GM21515 (cell line): ENCODE results near the gene C20orf173.
"Not testable (repeated sequence)": the region's sequence is repeated elsewhere in the genome, so short reads cannot be mapped to it uniquely, and the experiment has no call there.

ENCODE experiments used
- ATAC-seq: cut with Tn5 transposase; IDR thresholded peaks from one replicate; pipeline ENCODE4 v1.9.1; 2021; ENCODE audit not compliant: unreplicated experiment

The C20orf173 gene

DNA sequence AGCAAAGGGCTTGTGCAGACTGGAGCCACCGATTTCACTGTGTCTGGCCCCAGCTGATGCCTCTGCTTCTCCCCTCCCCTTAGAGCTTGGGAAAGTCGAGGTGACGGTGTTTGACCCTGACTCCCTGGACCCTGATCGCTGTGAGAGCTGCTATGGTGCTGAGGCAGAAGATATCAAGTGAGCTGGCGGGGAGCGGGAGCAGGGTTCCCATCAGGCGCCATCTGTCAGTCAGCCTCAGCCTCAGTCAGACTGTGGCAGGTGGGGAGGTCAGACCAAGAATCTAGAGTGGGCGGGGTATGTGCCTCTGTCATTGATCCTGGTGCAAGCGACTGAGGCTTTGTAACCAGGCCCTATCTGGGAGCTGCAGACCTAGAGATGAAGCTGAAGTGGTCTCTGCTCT is 17.9 kb upstream of the C20orf173 start:
- ATAC-seq = no peak

DNA sequence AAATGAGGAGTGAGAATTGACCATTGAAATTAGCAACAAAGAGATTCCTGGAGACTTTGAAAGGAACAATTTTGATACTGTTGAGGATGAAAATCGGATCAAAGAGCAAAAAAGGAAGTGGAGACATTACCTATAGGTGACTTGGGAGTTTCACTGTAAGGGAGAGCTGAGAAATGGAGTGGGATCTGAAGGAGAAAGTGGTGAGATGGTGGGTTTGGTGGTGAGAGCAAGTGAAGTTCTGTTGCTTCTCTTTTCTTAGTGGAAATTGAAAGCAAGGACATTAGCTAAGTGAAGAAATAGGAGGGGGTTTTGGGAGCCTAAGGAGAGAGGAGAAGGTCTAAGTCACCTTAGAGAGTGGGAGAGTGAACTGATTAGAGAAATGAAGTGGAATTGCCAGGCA is 16.7 kb upstream of the C20orf173 start:
- ATAC-seq = no peak

DNA sequence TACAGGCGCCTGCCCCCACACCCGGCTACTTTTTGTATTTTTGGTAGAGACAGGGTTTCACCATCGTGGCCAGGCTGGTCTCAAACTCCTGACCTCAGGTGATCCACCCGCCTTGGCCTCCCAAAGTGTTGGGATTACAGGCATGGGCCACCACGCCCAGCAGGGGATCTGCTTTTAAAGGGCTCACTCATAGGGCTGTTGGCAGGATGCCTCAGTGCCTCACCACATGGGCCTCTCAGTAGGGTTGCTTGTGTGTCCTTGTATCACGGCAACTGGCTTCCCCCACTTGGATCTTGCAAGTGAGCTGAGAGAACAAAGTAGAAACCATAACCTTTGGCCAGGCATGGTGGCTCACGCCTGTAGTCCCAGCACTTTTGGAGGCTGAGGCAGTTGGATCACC is 15.5 kb upstream of the C20orf173 start:
- ATAC-seq = not testable (repeated sequence)

DNA sequence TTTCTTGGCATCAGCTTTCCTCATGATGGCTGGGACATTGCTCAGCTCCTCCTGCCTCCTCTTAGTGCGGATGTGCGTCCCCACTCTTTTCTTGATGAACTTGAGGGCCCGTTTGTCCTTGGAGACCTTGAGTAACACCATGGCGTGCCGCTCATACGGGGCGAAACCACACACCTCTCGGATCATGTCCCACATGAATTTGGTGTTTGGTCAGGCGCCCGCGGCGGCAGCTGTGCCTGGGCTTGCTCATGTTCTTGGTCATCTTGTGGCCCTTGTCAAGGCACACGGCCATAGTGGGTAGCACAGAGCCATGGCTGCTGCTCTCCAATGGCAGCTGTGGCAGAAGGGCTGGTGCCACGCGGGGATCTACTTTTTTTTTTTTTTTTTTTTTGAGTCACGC is 15.0 kb upstream of the C20orf173 start:
- no peak for ATAC-seq

DNA sequence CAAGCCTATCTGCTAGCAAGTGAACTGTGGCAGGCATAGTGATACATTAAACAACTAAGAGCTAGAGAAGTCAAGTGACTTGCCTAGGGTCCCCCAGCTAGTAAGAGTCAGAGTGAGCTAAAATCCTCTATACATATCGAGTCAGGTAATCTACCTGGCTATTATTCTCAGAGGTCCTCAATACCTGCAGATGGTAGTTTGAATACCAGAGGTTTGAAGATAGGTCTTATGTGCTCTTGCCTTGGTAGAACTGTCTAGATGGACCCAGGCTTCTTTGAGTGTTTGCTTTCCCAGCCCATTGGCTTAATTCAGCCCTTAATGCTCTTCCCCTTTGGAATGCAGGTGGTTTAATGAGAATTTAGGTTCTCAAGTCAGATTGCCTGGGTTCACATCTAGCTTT is 13.5 kb upstream of the C20orf173 start:
- ATAC-seq = no peak

DNA sequence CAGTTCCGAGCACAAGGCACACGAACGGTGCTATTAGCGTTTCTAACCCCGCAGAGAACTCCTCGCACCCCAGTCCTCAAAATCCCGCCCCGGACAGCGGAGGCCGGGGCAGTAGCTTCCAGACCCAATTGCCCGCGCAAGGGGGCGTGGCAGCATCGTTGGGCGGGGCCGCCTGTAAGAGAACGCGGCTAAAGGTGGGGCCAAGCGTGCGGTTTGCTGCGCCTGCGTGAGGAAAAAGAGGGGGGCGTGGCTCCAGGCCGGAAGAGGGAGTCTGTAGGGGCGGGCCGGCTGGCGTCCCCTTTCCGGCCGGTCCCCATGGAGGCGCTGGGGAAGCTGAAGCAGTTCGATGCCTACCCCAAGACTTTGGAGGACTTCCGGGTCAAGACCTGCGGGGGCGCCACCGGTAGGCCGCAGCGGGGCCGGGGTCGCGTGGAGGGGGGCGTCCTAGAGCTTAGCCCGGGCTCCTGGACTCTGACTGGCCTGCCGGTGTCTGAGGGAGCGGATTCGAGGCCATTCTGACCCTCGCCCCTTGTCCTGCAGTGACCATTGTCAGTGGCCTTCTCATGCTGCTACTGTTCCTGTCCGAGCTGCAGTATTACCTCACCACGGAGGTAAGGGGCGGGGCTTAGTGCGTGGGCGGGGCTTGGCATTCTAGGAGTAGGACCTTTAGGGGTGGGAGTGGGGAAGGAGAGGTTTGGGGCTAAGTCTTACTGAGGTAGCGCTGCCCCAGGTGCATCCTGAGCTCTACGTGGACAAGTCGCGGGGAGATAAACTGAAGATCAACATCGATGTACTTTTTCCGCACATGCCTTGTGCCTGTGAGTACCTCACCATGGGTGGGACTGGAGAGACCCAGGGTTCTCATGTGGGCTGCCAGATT is 12.6 kb upstream of the C20orf173 start, which contains the start of gene ERGIC3:
TSS of gene ERGIC3 (plus strand) at position 296 of the 880 bp plus-strand sequence. CDS start at position 316, 20 bp downstream.
- ATAC-seq = peak; percentile 84

DNA sequence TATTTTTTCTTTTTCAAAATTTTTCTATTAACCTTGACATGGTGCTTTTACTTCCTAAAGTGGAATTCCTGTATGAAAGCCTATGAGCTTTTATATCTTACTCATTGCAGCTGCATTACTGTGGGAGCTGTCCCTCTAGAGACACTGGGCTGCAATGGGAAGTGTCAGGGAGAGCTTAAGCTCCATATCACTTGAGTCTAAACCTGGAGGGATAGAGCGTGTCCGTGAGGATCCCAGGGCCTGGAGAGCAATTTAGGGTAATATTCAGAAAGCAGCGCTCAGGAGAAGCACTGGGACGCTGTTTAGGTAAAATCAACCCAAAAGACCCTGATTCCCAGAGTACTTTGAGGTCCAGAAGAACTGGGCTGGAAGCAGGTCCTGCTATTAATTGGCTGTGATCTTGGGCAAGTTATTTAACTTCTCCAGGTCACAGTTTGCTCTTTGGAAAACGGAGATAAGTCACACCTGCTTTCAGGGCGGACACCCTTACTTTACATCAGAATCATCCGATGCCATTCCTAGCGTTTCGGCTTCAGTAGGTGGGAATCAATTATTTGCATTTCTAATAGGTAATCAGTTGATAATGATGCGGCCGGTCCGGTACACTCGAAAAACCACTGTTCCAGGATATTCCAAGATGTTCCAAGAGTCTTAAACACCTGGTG is 11.8 kb upstream of the C20orf173 start:
- no peak for ATAC-seq

DNA sequence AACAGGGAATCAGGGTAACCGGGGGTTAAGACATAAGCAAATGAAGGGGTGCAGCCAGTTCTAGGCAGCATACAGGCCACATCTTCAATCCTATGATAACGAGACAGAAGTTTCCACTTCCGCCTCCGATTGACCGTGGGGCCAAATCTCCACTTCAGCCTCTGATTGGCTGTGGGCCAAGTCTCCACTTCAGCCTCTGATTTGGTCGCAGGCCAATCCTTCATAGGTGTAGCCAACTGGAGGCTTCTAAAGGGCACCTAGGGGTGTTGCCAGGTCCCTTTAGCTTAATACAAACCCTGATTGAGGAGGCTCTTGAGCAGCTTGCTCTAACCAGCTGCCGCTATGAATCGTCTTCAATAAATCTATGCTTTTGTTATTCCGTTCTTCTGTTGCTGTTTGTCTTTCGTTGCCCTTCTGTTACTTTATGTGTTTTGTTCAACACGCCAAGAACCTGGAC is 10.3 kb upstream of the C20orf173 start:
- ATAC-seq = no peak

DNA sequence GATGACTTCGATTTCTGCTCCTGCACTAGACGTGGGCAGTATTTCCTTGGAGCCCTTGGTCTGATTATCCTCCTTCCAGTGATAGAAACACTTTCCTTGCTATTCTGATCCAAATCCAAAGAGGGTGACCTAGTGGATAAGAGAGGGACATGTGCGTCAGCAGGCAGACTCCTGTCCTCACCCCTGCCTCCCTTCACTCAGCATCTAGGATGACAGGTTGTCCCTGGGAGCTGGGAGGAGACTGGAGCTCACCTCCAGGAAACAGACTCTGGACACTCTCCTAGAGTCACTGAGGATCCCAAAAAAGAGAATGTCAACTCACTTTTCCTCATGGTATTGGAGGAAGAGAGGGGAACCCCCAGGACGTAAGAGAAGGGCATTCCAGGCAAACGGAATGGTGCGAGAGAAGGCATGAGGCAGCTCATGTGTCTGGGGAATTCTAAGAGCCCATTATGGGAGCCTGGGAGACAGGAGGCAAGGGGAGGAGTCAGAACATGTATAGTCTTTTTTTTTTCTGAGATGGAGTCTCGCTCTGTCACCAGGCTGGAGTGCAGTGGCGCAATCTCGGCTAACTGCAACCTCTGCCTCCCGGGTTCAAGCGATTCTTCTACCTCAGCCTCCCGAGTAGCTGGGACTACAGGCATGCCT is 2.2 kb downstream of the C20orf173 start:
- no peak for ATAC-seq

DNA sequence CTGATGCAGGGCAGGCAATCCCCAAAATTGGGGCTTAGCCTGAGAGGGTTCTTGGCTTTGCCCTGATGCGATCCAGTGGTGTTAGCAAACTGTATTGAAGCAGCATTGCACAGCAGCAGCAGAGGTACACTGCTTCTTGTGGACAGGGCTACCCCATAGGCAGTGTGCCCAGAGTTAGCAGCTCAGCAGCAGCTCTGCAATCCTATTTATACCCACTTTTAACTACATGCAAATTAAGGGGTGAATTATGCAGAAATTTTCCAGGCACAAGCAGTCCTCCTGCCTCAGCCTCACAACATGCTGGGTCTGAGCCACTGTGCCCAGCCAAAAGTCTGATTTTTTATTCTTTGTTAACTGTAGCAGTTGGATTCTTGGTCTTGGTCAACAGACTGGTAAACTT is 3.8 kb downstream of the C20orf173 start:
- ATAC-seq = no peak

DNA sequence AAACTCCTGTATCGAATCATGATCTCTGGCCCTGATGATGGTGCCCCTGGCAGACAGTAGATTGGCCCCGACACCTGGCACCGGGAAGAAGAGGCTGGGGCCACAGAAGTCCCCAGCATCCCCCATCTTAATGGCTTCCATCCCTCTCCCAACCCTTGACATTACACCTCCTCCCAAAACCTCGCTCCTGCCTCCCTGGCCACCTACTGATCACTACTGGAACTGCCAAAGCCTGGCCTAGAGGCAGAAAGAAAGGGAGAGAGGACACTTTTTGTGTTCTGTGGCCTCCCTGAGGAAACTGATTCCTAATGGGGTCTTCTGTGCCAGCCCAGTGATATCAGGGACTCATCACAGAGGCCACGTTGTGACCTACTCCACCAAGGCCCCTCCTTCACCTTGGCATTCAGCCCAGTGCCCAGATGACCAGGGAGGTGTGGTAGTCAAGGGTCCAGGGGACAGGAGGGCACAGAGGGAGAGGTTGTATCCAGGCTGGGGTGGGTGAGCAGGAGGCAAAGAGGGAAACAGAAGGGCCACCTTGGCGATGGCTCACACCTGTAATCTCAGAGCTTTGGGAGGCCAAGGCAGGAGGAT is 6.1 kb downstream of the C20orf173 start:
- no peak for ATAC-seq

DNA sequence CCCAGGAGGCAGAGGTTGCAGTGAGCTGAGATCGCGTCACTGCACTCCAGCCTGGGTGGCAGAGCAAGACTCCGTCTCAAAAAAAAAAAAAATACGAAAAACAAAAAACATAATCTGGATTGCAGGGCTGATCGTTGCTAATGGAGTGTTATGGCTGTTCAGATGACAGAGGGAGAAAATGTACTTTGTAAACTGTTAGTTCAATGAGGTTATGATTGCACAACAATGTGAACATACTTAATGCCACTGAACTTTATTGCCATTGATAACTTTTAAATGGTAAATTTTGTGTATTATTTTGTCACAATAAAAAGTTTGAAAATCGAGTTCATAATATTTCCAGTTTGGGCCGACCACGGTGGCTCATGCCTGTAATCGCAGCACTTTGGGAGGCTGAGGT is 10.5 kb downstream of the C20orf173 start:
- ATAC-seq = no peak

DNA sequence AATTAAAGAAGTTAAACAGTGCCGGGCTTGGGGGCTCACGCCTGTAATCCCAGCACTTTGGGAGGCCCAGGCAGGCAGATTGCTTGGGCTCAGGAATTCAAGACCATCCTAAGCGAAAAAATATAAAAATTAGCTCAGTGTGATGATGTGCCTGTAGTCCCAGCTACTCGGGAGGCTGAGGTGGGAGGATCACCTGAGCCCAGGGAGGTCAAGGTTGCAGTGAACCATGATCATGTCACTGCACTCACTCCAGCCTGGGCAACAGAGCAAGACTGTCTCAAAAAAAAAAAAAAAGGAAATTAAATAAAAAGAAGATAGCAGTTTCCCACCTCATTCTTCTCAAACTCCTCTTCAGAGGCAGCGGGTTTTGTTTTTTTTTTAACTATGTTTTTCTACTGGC is 11.7 kb downstream of the C20orf173 start:
- not testable (repeated sequence) for ATAC-seq

DNA sequence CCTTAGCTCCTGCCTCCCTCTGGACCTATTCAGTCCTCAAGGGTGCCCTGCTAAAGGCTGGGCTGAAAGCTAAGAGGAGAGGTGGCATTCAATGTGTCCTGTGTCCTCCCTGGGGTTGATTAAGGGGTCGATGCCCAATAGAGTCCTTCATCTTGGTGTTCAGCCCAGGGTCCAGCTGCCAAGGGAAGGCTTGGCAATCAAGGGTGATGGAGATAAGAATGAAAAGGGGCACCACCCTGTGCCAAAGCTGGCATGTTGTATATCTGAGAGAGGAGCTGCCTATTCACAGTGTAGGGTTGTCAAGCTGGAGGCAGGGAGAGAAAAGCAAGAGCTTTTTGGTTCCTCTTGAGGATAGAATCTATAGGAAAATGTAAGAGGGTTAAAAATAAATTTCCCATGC is 12.3 kb downstream of the C20orf173 start:
- ATAC-seq = no peak

DNA sequence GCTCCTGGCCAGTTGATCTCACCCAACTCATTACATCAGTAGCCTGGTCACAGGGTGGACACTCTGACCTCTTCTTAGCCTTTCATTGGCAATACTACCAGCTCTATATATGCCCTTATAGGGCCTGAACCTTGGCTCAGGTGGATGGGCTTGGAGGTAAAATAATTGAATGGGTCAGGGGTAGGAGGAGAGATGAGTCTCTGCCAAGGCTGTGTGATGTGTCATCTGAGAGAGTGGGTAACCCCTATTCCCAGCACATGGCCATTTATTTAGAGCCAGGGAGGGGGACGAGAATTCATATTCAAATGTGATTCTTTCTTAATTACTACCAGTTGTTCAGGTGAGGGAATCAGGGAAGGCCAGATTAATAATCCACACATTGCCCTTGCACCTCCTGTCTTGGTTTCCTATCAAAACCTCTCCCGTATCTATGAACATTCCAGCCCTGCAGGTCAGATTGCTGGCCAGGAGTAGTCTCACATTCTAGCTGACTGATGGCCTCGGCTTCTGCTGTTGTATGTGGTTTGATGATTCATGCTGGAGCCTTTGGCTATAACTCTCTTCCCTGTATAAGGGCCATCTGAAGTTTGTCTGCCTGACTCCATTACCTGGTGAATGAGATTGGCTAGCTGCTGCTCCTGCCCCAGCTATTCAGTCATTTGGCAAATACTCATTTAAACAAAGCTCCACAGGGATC is 13.4 kb downstream of the C20orf173 start:
- ATAC-seq = no peak

DNA sequence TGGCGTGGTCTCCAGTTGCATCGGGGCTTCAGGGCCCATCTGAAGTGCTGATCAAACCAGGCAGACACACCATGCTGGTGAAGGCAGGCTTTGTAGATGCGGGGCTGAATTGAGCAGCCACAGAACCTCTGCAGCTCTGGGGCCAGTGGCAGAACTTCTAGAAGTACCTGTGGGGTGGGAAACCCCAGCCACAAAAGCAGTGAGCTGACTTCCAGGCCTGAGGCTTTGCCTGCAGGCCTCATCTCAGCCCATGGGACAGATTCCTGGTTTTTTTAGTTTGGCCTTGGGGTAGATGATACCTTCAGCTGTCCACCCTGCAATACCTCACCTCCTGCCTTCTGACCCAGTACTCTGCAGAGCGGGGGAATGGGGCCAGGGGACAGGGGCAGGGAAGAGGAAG is 14.1 kb downstream of the C20orf173 start:
- no peak for ATAC-seq

DNA sequence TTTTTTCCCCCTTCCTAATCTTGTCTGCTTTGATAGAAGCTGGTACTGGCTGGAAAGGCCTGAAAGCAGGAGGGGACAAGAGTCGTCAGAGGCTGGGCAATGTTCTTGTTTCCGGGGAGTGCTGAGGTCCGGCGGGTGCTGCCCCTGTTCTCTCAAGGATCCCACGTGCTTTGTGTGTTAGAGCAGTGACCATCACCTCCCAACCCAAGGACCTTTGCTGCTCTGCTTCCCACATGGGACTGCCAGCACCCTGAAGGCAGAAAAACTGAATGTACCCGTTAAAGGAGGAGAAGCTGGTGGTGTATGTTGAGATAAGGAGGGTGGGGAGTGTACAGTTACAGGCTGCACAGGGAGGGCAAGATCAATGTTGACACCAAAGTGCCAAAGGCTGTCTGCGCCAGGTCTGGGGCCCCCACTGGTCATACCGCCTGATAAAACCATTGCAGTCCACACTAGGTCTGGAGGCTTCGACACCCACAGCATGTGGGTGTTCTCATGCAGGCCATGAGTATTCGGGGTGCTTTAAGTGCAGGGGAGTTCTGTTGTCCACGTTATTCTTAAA is 15.0 kb downstream of the C20orf173 start:
- no peak for ATAC-seq

DNA sequence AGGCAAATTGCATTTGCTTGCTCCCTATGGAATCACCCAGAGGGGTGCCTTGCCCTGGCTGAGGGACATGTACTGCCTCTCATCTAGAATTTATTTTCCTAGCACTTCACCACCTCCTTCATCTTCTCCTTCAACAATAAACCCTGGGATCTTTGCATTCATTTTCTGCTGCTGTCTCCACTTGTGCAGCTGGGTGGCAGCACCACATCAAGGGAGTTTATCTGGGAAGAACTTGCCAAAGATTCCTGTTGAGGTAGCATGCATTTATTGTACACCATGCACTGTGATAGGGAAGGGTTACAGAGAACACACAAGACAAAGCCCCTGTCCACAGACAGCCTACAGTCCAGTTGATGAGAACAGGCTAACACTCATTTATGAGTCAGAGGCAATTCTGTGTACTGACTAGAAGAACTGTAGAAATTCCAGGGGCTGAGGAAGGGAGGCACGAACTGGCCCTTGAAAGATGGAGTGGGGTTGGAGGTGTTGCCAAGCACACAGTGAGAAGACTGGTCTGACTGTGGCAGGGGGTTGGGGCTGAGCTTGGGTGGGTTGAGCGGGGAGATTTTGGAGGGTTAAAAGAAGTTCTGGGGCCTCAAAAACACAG is 17.5 kb downstream of the C20orf173 start:
- no peak for ATAC-seq

DNA sequence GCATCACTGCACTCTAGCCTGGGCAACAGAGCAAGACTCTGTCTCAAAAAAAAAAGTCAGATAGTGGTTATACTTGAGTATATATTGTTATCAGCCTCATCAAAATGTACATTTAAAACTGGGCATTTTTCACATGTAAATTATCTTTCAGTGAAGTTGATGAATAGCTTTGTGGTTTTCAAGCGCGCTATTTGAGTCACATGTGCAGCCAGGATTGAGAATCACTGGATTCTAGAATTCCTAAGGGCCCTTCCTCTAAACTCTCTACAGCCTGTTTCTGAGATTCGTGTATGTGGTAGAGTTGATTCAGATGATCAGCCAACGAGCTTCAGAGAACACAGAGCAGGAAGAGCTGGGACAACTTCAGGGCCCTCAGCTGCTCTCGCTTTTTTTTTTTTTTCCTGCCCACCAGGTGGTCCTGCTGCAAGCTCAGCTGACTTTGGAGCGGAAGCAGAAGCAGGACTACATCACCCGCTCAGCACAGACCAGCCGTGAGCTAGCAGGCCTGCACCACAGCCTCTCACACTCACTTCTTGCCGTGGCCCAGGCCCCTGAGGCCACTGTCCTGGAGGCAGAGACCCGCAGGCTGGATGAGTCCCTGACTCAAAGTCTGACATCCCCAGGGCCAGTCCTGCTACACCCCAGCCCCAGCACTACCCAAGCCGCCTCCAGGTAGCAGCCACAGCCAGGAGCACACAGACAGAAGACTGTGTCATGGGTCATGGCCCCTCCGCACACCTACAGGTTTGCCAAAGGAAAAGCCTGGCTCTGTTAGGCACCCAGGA is 18.3 kb downstream of the C20orf173 start:
- ATAC-seq = no peak
